GM18951 (cell line): ENCODE data around the gene LDLRAD4.

Source experiments
- POLR2A ChIP-seq: IDR thresholded peaks from 4 replicates; pipeline ENCODE4 v1.6.1; 2011; ENCODE audit warnings: mild to moderate bottlenecking; ENCODE audit not compliant: insufficient read length, insufficient read depth; ENCODE audit errors: extremely low read depth
- in situ Hi-C: fragments of 300-500 bp; cut with MboI; formaldehyde crosslinking; loops from one replicate; pipeline ENCODE4 v1.12.0; 2022; ENCODE audit warnings: low sequenced_read_pairs, mixed read lengths, inconsistent platforms; ENCODE audit not compliant: unreplicated experiment

The LDLRAD4 gene

DNA sequence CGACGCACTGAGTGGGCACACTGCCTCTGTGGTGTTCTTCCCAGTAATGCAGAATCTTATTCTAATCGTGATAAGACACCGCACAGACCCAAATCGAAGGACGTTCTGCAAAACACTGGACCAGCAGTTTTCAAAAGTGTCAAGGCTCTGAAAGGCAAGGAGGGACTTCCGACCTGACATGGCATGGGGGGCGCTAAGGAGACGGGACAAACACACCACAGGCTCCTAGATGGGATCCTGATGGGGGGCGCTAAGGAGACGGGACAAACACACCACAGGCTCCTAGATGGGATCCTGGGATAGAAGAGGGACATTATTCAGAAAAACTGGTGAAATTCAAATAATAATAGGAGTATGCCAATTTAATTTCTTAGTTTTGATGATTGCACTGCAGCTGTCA is 191.4 kb downstream of the LDLRAD4 start:
- no peak for TF ChIP-seq POLR2A
- in situ Hi-C loops, result no loop called here

DNA sequence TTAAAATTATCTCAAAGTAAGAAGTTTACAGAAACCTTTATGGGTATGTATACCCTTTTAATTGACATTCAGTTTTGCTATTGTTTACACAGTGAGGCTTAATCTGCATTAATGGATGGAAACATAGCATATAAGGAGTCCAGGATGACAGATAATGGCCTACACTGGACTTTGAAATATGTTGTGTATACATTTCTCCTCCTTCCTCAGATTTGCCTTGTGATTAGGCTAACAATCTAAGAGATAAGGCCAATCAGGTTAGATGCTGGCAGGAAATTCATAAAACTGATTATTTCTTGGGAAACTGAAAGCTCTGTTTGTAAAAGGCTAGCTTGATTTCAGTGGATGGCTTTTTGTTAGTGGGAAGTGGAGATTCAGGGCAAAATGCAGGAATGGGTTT is 191.9 kb downstream of the LDLRAD4 start:
- no peak for TF ChIP-seq POLR2A
- in situ Hi-C loops, result no loop called here

DNA sequence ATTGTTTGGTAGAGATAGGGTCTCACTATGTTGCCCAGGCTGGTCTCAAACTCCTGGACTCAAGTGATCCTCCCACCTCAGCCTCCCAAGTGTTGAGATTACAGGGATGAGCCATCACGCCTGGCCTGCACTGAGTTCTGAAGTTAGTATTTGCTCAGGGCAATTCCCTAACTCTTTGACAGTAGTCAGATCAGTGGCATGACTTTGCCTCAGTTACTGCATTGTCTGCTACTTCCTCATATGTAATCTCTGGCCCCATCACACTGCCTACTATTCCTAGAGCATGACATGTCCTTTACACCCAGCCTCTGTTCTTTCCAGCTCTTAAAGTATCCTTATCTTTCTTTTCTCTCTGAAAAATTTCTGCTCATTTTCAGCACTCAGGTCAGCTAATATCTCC is 193.5 kb downstream of the LDLRAD4 start:
- in situ Hi-C loops, result no loop called here
- TF ChIP-seq POLR2A, result no peak

DNA sequence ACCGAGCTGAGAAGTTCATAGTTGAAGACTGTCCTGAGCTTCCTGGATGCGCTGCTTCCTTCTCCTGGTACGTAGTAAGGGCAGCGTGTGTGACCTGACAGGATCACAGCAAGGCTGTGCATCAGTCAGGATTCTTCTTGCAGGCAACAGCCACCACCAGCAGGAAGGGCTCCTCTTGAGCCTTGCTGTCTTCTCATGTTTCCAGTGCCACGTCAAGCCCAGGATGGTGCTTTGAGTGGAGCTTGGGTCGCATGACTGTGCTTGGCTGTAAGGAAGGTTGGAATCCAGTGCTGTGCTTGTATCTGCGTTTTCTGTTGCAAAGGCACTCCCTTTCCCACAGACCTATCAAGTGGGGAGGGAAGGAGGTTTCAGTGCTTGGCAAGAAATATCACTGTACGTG is 194.3 kb downstream of the LDLRAD4 start:
- no peak for TF ChIP-seq POLR2A
- in situ Hi-C loops, result no loop called here

DNA sequence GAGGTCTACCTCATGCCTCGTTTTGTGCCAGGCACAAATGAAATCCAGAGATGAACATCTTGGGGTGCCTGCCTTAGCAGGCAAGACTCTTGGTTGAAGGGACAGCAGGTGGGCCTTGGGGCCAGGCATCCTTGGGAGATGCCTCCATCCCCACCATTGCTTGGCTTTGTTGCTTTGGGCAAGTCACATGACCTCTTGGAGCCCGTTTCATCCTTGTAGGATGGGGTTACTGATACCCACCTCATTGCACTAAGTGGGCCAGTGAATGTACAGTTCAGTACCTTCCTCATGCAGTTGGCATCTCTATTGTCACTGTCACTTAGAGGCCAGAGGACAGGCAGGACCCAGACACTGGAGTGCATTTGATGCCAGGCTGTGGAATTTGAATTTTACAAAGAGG is 195.5 kb downstream of the LDLRAD4 start:
- no peak for TF ChIP-seq POLR2A
- in situ Hi-C loops, result no loop called here

DNA sequence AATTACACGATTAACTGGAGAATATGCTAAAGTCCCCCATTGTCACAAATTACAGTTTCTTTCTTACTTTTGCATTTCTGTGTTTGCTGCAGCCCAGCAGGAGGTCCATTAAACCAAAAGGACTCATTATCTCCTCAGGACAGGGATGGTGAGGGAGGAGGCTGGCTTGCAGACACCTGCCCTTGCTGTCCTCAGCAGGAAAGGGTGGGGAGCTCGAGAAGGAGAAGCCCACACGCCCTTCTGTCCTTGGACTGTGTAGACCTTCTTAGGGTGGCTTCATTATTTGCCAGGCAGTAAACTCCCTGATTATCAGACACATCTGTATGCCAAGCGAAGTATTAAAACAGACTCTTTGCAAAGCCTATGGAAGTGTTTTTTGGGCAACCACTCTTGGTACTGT is 196.0 kb downstream of the LDLRAD4 start:
- TF ChIP-seq POLR2A, result no peak

DNA sequence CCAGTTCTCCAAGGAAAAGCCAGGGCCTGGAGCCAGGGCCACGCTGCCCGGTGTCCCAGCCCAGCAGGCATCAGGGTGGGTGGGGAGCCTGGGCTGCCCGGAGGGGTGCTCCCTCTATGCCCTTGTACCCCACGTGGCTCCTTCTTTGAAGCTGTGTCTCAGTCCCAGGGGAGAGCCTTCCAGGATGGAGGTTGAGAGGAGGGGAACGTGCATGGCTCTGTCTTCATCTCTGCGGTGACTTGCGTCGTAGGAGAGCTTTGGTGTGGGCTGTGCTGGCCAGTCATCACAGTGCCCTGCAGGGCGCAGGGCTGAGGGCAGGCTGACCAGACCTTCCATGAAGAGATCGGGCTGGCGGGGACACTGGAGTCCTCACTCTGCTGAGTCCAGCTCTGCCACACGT is 197.2 kb downstream of the LDLRAD4 start:
- no peak for TF ChIP-seq POLR2A
- in situ Hi-C loops, result no loop called here

More for the DNA sequence above, 196.0 kb downstream of the LDLRAD4 start:
- in situ Hi-C loops, result no loop called here

DNA sequence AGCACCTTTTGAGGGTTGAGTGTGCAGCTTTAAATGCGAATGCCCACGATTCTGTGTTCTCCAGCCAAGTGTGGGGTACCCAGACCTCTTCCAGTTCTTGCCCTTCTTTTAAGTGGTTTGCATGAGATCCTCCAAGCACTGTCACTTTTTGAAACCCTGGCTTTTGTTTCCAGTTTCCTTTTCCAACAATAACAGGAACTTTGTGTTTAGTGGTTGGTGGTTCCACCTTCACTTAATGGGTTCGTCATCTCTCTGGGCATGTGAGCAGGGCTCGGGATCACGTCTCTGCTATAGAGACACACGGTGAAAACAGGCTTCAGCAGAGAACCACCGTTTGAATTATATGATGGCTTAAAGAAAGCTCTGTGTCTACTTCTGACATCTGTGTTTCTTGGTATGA is 197.6 kb downstream of the LDLRAD4 start:
- in situ Hi-C loops, result no loop called here
- no peak for TF ChIP-seq POLR2A

DNA sequence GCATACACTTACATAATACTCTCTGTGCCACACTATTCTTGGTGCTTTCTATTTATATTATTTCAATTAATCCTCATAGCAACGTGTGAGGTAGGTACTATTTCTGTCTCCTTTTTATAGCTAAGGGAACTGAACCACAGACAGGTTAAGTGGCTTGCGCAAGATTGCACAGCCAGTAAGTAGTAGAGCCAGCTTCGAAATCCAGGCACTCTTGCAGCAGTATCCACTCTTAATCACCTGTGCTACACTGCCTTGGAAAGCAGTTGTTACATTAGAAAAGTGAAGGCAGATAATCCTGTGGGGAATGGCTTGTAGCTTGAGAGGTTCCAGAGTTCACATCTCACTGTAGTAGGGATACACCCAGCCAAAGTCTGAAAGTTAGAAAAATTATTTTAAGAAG is 198.3 kb downstream of the LDLRAD4 start:
- no peak for TF ChIP-seq POLR2A
- in situ Hi-C loops, result no loop called here

DNA sequence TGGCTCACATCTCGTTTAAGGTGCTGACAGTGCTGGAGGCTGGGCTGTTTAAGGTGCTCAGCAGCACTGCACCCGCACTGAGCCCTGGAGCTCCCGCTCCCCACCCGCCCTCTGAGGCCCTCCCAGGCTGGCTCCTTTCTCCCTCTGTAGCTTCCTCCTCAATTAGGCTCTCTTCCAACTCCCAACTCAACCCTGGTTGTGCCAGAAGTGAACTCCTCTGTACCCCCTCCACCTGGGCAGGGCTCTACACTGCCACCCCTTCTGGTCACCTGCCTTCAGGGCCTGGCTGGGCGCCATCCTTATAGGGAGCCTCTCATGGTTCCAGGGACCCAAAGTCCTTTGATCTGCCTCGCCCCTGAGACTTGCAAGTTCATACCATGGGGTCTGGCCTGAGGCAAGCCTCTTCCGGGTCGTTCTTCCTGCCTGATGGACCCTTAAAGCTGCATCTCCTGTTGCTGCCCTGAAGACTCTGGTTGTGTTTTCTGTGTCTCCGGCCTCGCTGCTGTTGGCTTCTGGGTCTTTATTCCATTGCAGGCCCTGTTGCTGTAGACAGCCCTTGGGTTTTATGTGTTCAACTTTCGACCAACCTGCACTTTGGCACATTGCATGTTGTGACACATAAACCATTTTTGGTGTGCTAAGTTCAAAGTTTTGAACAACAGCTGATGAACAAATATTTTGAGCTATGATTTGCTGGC is 199.6 kb downstream of the LDLRAD4 start:
- no peak for TF ChIP-seq POLR2A
- in situ Hi-C loops, result no loop called here

DNA sequence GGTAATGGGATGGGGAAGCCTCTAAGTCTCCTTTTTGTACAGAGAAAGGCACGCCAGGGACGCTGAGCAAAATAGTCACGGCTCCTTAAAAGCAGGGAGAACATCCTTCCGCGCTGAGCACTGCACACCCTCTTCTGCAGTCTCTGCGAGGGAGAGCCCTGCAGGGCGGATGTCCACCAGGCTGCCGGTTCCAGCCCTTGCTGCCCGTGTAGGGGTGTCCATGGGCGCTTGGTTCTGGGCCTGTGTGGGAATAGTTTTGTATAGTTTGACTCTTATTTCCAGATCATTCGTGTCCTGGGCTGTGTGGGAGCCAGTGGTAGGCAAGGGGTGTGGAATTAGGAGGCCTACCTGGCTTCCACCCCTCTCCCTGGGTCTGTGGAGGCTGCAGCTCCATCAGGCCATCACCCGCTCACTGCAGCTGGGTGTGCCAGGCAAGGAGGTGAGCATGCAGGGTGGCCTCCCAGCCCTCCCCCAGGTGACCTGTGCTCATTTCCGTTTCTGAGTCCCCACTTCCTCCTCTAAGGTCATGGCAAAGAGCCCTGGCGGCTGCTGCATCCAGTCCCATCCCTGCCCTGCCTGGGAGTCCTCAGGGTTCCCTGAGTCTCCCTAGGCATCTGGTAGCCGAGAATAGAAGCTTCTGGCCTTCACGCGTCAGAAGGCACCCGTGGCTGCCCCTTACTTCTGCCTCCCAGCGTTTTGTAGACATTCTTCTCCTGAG is 202.6 kb downstream of the LDLRAD4 start:
- TF ChIP-seq POLR2A, result no peak
- in situ Hi-C loops, result no loop called here

DNA sequence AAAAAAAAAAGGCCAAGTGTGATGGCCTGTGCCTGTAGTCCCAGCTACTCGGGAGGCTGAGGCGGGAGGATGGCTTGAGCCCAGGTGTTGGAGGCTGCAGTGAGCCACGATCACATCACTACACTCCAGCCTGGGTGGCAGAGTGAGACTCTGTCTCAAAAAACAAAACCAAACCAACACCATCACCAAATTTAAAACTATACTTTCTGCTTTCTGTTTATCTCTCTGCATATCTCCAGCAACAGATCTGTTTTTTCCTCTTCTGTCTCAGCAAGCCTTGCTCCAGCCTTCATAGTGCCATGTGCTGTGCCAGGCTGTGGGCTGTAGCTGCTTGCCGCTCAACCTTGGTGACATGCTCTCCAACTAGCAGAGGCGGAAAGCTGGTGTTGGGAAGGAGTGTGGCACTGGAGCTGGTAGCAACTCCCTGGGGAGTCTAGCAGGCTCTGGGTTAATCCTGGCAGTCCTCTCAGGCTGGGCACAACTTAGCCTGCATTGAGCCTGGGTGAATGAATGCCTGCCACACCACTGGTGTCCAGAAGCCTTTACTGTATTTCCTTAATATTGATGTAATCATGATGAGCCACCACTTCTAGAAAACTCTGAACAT is 204.1 kb downstream of the LDLRAD4 start:
- TF ChIP-seq POLR2A, result no peak
- in situ Hi-C loops, result no loop called here

DNA sequence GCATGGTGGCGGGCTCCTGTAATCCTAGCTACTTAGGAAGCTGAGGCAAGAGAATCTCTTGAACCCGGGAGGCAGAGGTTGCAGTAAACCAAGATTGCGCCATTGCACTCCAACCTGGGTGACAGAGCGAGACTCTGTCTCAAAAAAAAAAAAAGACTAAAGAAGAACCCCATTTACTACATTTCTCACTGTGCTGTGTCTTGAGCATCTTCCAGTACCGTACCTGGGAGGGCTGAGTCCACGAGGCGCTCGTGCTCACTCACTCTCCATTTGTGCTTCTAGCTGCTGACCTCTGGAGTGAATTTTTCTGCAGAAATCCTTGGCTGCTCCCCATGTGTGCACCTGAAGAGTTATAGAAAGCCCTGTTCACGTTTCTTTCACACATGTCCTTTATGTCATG is 204.8 kb downstream of the LDLRAD4 start:
- no peak for TF ChIP-seq POLR2A
- in situ Hi-C loops, result no loop called here

DNA sequence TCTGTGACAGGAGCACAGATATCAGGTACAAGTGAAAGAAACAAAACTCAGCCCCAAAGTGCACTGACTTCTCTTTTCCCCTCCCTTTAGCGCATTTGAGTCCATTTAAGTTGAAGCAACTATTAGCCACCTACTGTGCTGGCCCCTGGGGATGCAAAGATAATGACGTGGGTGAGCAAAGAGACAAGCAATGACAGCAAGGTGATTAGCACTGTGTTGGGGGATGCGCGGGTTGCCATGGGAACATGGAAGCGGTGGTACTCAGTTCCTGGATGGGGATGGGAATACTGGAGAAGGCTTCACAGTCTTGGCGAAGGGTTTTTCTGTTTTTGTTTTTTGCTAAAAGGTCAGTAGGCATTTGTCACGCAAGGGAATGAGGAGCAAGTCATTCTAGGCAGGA is 205.8 kb downstream of the LDLRAD4 start:
- TF ChIP-seq POLR2A, result no peak
- in situ Hi-C loops, result no loop called here
